ENCODE data around the gene EFCAB11.

GRCh38 chr14:89810101-89810500 lies 144.4 kb downstream of the EFCAB11 start:
- TF ChIP-seq CTCF (IDR thresholded peaks at IDR 0.05) (no peak), POLR2A (IDR thresholded peaks at IDR 0.05) (no peak)
